Right kidney (tissue), 1 donor: Measurements from ENCODE around the gene ANKHD1.

Experiments
- DNase-seq: peaks from one replicate; pipeline ENCODE4 v3.0.0-alpha.2; 2016

Gene ANKHD1

DNA sequence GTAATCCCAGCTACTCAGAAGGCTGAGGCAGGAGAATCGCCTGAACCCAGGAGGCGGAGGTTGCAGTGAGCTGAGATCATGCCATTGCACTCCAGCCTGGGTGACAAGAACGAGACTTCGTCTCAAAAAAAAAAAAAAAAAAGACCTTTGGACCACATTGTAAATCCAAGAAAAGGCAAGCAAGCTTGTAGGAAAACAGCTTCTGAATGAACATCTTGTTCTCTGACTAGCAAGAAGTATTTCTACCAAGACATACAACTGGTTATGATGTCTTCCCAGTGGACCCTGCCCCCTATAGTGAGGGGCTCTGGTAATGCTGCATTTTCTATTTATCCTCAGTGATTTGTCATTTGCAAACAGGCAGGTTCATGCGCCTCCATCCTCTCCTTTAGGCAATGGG lies 141.3 kb downstream of the ANKHD1 start:
- no peak for DNase-seq

GRCh38 chr5:140544986-140545385 lies 143.4 kb downstream of the ANKHD1 start:
- no peak for DNase-seq

- no peak for DNase-seq
These were observed 144.0 kb downstream of the ANKHD1 start for GRCh38 chr5:140545606-140546005.

GRCh38 chr5:140546851-140547507 lies 145.3 kb downstream of the ANKHD1 start:
- DNase-seq, result no peak

DNA sequence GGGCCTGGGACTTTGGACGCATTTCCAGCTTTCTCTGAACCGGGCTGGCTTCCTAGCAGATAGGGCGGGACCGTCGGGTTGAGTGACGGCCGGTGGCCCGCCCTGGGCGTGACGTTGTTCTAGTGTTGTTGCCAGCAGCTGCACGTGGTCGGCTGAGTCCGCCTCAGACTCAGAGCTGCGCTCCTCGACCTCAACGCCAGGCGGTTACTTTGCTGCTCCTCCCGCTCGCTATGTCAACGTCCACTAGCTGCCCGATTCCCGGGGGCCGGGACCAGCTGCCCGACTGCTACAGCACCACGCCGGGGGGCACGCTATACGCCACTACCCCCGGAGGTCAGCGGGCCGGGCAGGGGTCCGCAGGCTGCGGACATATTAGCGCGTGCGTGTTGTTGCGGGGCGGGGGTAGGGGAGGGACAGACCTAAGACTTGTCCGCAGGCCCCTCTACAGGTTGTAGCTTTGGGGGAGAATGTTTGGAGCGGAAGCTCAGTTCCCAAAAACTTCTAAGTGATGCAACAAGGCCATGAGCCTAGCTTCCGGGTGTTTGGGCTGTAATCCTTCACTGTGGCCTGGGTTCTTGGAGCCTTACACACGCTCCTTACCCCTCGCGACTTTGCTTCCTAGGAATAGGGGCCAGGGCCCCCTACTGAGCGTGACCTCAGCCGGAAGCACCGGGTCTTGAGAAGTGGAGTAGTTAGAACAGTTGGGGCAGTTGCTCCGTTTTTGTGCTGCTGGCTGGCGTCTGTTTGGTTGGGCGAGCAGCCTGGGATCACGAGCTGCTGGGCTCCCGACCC lies 146.1 kb downstream of the ANKHD1 start, which contains the start of gene EIF4EBP3:
Gene EIF4EBP3 (plus strand): TSS at position 155 of the 792 bp plus-strand sequence. CDS start 76 bp downstream, at position 231.
- peak; percentile 84 for DNase-seq

DNA sequence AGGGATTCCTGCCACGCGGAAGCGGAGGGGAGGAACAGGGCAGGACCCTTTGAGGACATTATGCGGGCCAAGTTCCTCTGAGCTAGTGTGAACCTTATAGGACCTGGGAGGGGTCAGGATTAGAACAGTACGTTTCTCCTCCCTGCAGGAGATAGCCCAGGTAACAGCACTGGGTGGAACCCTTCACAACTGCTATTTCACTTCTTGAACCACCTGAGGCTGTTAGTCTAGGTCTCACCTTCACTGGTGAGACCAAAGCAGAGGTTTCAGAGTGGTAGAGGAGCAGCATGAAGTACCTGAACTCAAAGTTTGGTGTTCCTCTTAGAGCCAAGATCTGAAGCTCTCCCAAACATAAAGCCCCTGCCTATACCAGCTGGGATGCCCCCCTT lies 146.7 kb downstream of the ANKHD1 start:
- DNase-seq, result no peak

DNA sequence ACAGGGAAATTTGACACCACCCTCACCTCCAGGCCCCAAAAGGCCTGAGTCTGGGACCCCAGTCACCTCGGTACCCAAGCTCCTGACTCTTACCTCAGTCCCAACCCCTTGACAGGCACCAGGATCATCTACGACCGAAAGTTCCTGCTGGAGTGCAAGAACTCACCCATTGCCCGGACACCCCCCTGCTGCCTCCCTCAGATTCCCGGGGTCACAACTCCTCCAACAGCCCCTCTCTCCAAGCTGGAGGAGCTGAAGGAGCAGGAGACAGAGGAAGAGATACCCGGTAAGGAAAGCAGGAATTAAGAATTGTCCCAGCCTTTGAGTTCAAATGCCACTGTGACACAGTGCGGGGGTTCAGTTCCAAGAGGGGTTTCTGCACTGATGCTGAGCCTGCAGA lies 147.2 kb downstream of the ANKHD1 start:
- no peak for DNase-seq

- no peak for DNase-seq
These were observed 147.9 kb downstream of the ANKHD1 start for GRCh38 chr5:140549237-140550144.

DNA sequence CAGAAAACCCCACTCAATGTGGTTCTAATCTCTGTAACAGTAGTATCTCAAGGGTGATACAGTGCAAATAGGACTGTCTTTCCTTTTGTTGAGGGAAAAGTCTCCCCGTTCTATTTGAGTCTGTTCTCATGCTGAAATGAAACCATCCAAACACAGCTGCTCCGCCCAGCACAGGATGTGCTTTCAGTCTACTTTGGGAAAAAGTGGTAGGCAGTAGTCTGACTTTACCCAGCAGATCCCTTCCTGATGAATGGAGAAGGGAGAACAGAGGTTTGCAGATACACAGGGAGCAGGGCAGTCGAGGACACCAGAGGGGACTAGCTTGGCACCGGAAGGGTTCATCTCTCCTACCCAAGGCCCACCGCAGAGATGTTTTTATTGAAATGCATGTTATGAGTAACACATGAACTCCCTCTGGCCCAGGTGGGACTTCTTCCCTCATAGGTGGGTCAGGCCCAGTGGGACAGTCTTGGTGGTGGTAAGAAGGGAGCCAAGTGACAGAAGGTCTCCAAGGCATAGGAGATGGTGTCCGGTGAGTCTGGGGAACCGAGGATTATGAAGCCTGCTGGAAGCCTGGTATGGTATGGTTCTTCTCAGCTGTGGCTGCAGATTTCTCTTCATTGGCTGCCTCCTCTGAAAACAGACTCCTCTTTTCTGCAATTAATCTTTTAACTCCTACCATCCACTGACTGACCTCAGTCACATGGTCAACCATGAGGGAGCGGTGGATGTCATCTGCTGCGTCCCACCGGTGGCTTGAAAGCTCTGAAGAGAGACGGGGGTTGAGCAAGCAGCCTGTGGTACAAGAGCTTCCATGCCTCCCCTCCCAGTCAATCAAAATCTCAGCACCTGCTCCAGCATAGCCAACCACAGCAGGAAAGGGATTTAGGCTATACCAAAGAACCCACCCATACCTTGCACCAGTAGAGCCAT lies 148.8 kb downstream of the ANKHD1 start:
- no peak for DNase-seq

DNA sequence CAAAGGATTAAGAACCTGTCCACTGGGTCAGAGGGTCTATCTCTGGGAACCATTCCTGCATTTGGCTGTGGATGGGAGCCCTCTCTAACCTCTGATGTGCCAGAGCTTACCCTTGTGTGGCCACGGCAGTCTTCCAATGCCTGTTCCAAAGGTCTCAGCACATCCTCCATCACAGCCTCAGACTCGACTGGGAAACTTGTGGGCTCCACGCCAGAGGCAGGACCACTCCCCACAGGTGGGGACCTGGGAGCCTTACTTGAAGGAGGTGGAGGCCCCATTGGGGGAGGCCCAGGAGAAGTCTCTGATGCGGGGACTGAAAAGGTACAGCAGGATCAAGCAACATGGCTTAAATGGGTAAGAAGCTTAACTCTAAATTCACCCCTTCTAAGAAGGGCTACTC lies 150.2 kb downstream of the ANKHD1 start:
- DNase-seq, result no peak

DNA sequence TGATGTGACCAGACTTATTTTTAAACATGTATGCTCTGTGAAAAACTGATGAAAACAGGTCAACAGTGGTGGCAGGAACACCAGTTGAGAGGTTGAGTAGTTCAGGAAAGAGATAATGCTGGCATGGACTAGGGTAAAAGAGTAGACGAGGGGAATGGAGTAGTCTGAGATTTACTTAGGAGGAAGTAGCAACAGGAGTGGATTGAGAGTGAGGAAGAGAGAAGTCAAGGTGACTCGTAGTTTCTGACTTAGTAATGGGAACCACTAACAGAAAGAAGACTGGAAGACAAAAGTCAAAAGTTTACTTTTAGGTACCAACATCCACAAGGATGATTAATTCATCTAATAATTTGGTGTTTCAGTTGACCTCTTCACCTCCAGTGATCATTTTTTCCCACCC lies 152.0 kb downstream of the ANKHD1 start:
- DNase-seq, result no peak

- DNase-seq, result no peak
These were observed 152.8 kb downstream of the ANKHD1 start for GRCh38 chr5:140554454-140554853.

- no peak for DNase-seq
These were observed 154.2 kb downstream of the ANKHD1 start for GRCh38 chr5:140555747-140556312.

DNA sequence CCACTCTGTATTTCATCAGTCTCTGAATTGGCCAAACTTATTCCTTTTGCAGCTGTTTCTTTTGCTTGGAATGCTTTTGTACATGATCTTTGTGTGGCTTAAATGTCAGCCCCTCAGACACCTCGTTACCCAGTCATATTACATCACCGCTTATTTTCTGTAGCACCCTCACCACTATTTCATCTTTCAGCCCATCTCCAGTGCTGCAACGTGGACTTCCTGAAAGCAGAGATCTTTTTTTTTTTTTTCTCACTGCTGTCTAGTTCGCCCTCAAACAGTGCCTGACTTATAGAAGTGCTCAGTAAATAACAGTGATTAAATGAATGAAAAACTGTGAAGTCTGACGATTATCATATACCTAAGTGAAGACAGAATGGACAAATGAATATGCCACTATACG lies 154.8 kb downstream of the ANKHD1 start:
- no peak for DNase-seq

DNA sequence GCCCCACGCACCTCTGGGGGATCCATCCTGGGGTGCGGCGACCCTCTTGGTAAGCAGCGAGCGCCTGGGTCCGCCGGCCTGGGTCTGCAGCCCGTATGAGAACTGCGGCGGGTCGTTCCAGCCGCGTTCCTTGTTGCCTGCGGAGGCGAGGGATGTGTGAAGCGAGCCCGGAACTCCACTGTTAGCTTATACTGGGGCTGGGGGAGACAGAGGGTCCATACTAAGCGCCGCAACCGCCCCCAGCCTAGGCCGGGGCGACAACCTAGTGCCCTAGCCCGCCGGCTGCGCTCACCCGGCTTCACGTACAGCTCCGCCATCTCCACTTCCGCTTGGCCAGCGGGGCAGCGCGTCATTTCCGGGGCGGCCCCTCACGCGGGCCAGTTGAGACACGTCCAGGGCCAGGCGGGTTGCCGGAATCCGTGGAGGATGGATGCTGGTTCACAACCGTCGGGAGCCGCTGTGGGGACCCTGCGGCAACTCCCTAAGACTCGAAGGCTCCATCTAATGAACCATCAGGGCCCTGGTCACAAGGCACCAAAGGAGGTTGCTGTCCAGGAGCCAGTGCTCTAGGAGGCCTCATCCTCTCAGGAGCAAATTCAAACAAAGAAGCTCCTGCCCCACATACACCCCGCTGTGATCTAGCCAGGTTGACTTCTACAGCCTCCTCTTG lies 155.6 kb downstream of the ANKHD1 start, which contains the start of gene SRA1:
Gene SRA1 (minus strand): TSS at position 338 of the 670 bp plus-strand sequence. CDS start 21 bp downstream, at position 317.
- peak; percentile 93 for DNase-seq

GRCh38 chr5:140557965-140558364 lies 156.3 kb downstream of the ANKHD1 start:
- no peak for DNase-seq

DNA sequence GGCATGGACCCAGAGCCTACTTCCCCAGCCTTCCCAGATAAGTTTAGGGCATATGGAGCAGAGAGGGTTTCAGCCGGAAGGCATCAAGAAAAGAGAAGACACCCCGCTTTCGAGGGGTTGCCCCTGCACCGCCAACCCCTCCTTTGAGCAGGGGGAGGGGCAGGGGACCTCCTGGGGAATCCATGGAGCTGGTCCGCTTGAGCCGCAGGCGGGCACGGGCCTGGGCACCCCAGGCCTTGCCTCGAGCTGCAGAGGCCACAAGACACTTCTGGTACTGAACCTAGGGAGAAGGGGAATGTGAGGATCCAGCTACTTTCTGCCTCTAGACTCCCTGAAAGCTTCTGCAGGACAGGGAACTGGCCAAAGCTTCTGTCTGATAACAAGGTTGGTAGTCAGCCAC lies 156.9 kb downstream of the ANKHD1 start:
- no peak for DNase-seq

GRCh38 chr5:140560227-140560626 lies 158.6 kb downstream of the ANKHD1 start:
- DNase-seq, result no peak

- no peak for DNase-seq
These were observed 160.3 kb downstream of the ANKHD1 start for GRCh38 chr5:140561753-140562523.

GRCh38 chr5:140563596-140563995 lies 162.0 kb downstream of the ANKHD1 start:
- DNase-seq, result no peak
